CD14-positive monocyte (primary cell): ENCODE results near the gene GATAD2A. TPM values are rescaled to one million over a fixed set of nuclear protein-coding genes. Genes with fewer than 3 reads are reported as not detected.
"Not testable (repeated sequence)": the region's sequence is repeated elsewhere in the genome, so short reads cannot be mapped to it uniquely, and the experiment has no call there.

Experiments used
- DNase-seq, 3 donors: peaks; one replicate each; pipeline ENCODE4 v3.0.0-alpha.2; 2011 to 2022
- H2AFZ ChIP-seq: 2 replicates; pipeline ENCODE4 v1.6.0; 2012; ENCODE audit warnings: mild to moderate bottlenecking, low read depth, low read length, inconsistent platforms; ENCODE audit not compliant: insufficient read depth, poor library complexity, severe bottlenecking
- H3K27ac ChIP-seq, 2 donors: 1 replicate in 1 of 2; 2 replicates in 1 of 2; pipeline ENCODE4 v1.5.1; 2012 to 2013; ENCODE audit warnings: low read length in 2 of 2, control low read depth in 1 of 2, inconsistent platforms in 1 of 2, low read depth in 1 of 2, mild to moderate bottlenecking in 1 of 2
- H3K27me3 ChIP-seq, 2 donors: one replicate each; pipeline versions ENCODE4 v1.6.0 to v1.6.1; 2011 to 2013; ENCODE audit warnings: low read length in 2 of 2; ENCODE audit not compliant: control insufficient read depth in 2 of 2, insufficient read depth in 2 of 2
- H3K36me3 ChIP-seq, 2 donors: replicated peaks in 1 of 2; 1 replicate in 1 of 2; 2 replicates in 1 of 2; pipeline versions ENCODE4 v1.5.1 to v1.6.1; 2012 to 2013; ENCODE audit warnings: low read length in 2 of 2, control low read depth in 1 of 2, inconsistent platforms in 1 of 2, mild to moderate bottlenecking in 1 of 2; ENCODE audit not compliant: insufficient read depth in 2 of 2, control insufficient read depth in 1 of 2
- H3K4me1 ChIP-seq, 2 donors: 1 replicate in 1 of 2; 2 replicates in 1 of 2; pipeline versions ENCODE4 v1.5.1 to v1.6.1; 2012 to 2013; ENCODE audit warnings: low read length in 2 of 2, control low read depth in 1 of 2, inconsistent platforms in 1 of 2, mild to moderate bottlenecking in 1 of 2, moderate library complexity in 1 of 2; ENCODE audit not compliant: insufficient read depth in 2 of 2, control insufficient read depth in 1 of 2
- H3K4me2 ChIP-seq: replicated peaks from 2 replicates; pipeline ENCODE3; 2012; ENCODE audit warnings: low read length, moderate library complexity, mild to moderate bottlenecking; ENCODE audit not compliant: poor library complexity, severe bottlenecking; ENCODE audit errors: extremely low read depth
- H3K4me3 ChIP-seq, 3 experiments: fragments of 200-600 bp in 1 of 3; sonication (generic) in 1 of 3; replicated peaks in 1 of 3; 1 replicate in 2 of 3; 2 replicates in 1 of 3; pipeline ENCODE4 v1.5.1; 2011 to 2013; ENCODE audit warnings: low read length in 3 of 3, mild to moderate bottlenecking in 3 of 3, control low read depth in 2 of 3, low read depth in 2 of 3, inconsistent platforms in 1 of 3, moderate library complexity in 1 of 3
- H3K79me2 ChIP-seq: 2 replicates; pipeline ENCODE4 v1.6.0; 2012; ENCODE audit warnings: mild to moderate bottlenecking, control low read depth, inconsistent platforms, low read length, moderate library complexity; ENCODE audit not compliant: insufficient read depth
- H3K9ac ChIP-seq: 2 replicates; pipeline ENCODE4 v1.6.0; 2017; ENCODE audit warnings: low read length, mild to moderate bottlenecking; ENCODE audit not compliant: insufficient read depth, poor library complexity, severe bottlenecking
- H3K9me3 ChIP-seq, 2 donors: replicated peaks in 1 of 2; 1 replicate in 1 of 2; 2 replicates in 1 of 2; pipeline versions ENCODE4 v1.5.1 to v1.6.1; 2012 to 2013; ENCODE audit warnings: low read length in 2 of 2, control low read depth in 1 of 2; ENCODE audit not compliant: control insufficient read depth in 1 of 2, insufficient read depth in 1 of 2
- H4K20me1 ChIP-seq: 2 replicates; pipeline ENCODE4 v1.6.0; 2012; ENCODE audit warnings: mild to moderate bottlenecking, low read length, control low read depth, moderate library complexity; ENCODE audit not compliant: insufficient read depth
- H3K27ac Mint-ChIP-seq, 7 donors: one replicate each; pipeline ENCODE4 v1.8.0; 2020; ENCODE audit warnings: mild to moderate bottlenecking in 7 of 7, mixed read lengths in 7 of 7, moderate library complexity in 6 of 7, inconsistent platforms in 2 of 7
- H3K27me3 Mint-ChIP-seq, 3 donors: one replicate each; pipeline ENCODE4 v1.8.0; 2021 to 2022; ENCODE audit warnings: low read depth in 3 of 3, mild to moderate bottlenecking in 3 of 3, mixed read lengths in 3 of 3, moderate library complexity in 3 of 3, inconsistent platforms in 1 of 3
- H3K36me3 Mint-ChIP-seq, 2 donors: one replicate each; pipeline ENCODE4 v1.8.0; 2020; ENCODE audit warnings: mixed read lengths in 2 of 2, inconsistent platforms in 1 of 2, mild to moderate bottlenecking in 1 of 2
- H3K4me1 Mint-ChIP-seq: one replicate; pipeline ENCODE4 v1.8.0; 2020; ENCODE audit warnings: mild to moderate bottlenecking, mixed read lengths
- H3K4me3 Mint-ChIP-seq, 2 donors: one replicate each; pipeline ENCODE4 v1.8.0; 2020; ENCODE audit warnings: mild to moderate bottlenecking in 2 of 2, mixed read lengths in 2 of 2, moderate library complexity in 1 of 2
- H3K9me3 Mint-ChIP-seq, 7 donors: one replicate each; pipeline ENCODE4 v1.8.0; 2020 to 2022; ENCODE audit warnings: mixed read lengths in 7 of 7, mild to moderate bottlenecking in 6 of 7, moderate library complexity in 6 of 7, inconsistent platforms in 2 of 7
- CTCF ChIP-seq: fragments of 200-600 bp; IDR thresholded peaks from one replicate; pipeline ENCODE4 v1.8.0; 2022; ENCODE audit warnings: antibody characterized with exemption, mild to moderate bottlenecking
- WGBS: methylation state at CpG from one replicate; pipeline ENCODE4 v1.1.5; 2013; ENCODE audit warnings: missing lambda C conversion rate; ENCODE audit not compliant: insufficient coverage; 5-methylcytosine and 5-hydroxymethylcytosine counted together
- intact Hi-C, 2 donors: fragments of 100-400 bp; cut with micrococcal nuclease; formaldehyde crosslinking; loops; one replicate each; pipeline versions ENCODE4 v1.15.0 to v1.15.1; 2023
- polyA plus RNA-seq, 3 donors: library from polyadenylated mRNA; depleted of rRNA in 1 of 3; unstranded in 2 of 3; stranded (reverse) in 1 of 3; fragments of 300-500 nt in 2 of 3; fragments of >200 nt in 1 of 3; fragmentation: Illumina TruSeq in 2 of 3; gene quantifications; 1 replicate in 2 of 3; 2 replicates in 1 of 3; pipeline ENCODE4 v1.2.3, GENCODE V29; 2012 to 2021

GATAD2A gene
- polyA plus RNA-seq, 3 donors = 8.0 to 35.9 (median 8.7) TPM

GRCh38 chr19:19471682-19472081 is 66.2 kb downstream of the GATAD2A start:
- 97% methylated on average over 6 of the region's 6 CpGs for WGBS
- no peak for DNase-seq
- H3K4me1 ChIP-seq = peaks cover 19 to 22% of the 10 kb centered on the region in 2 donors
- no peaks in the 10 kb centered on the region for H3K27me3 Mint-ChIP-seq
- peak overlapping the region in 2 of 7 donors; percentile 48 to 49 for H3K27ac Mint-ChIP-seq
- peaks cover 17 to 60% of the 10 kb centered on the region in 2 donors for H3K36me3 ChIP-seq
- H4K20me1 ChIP-seq = peaks cover 32% of the 10 kb centered on the region
- TF ChIP-seq CTCF = no peak
- peaks cover 20 to 33% (median 26%) of the 10 kb centered on the region in 7 donors for H3K9me3 Mint-ChIP-seq
- no peak overlapping the region for H3K9ac ChIP-seq
- H3K9me3 ChIP-seq = peaks cover 26% of the 10 kb centered on the region in 2 donors
- no peak overlapping the region for H2AFZ ChIP-seq
- H3K4me1 Mint-ChIP-seq = peaks cover 37% of the 10 kb centered on the region
- peaks cover 50 to 58% of the 10 kb centered on the region in 2 donors for H3K36me3 Mint-ChIP-seq
- no peaks in the 10 kb centered on the region for H3K27me3 ChIP-seq
- no peak overlapping the region for H3K4me3 Mint-ChIP-seq
- peaks cover 77% of the 10 kb centered on the region for H3K79me2 ChIP-seq
- H3K4me2 ChIP-seq = no peak overlapping the region
- no peak overlapping the region for H3K4me3 ChIP-seq
- intact Hi-C loops = no loop called here
- H3K27ac ChIP-seq = peak overlapping the region in 1 of 2 donors; percentile 77

GRCh38 chr19:19472106-19472505 is 66.6 kb downstream of the GATAD2A start:
- H3K4me2 ChIP-seq, intact Hi-C loops, H3K27me3 Mint-ChIP-seq, H3K4me3 Mint-ChIP-seq, H3K4me3 ChIP-seq, DNase-seq, H3K27me3 ChIP-seq, H2AFZ ChIP-seq, H3K9ac ChIP-seq: not testable (repeated sequence)
- Mint-ChIP-seq H3K36me3 (peaks cover 50 to 58% of the 10 kb centered on the region in 2 donors), H3K9me3 (peaks cover 16 to 29% (median 22%) of the 10 kb centered on the region in 7 donors), H3K4me1 (peaks cover 37% of the 10 kb centered on the region), H3K27ac (peak overlapping the region in 3 of 7 donors; percentile 41 to 49 (median 48))
- Histone ChIP-seq H3K9me3 (peaks cover 22% of the 10 kb centered on the region in 2 donors), H3K27ac (peak overlapping the region in 1 of 2 donors; percentile 37), H3K4me1 (peaks cover 19 to 22% of the 10 kb centered on the region in 2 donors), H3K79me2 (peaks cover 78% of the 10 kb centered on the region), H4K20me1 (peaks cover 37% of the 10 kb centered on the region), H3K36me3 (peaks cover 15 to 60% of the 10 kb centered on the region in 2 donors)
- WGBS = no CpG with 5 or more reads among the region's 5 CpGs
